ENCODE data around the gene TFAP2E.
"Not testable (repeated sequence)": the region's sequence is repeated elsewhere in the genome, so short reads cannot be mapped to it uniquely, and the experiment has no call there.

The TFAP2E gene

GRCh38 chr1:35567947-35568558 is 5.1 kb upstream of the TFAP2E start:
- H3K9ac ChIP-seq (ENCODE audit: low read depth, low read length), result no peak overlapping the region
- H3K36me3 ChIP-seq (ENCODE audit: control insufficient read depth, insufficient read depth, low read length), result peaks cover 21% of the 10 kb centered on the region
- H3K9me3 ChIP-seq (ENCODE audit: control insufficient read depth, insufficient read depth, low read length), result no peaks in the 10 kb centered on the region
- no peak overlapping the region for H3K4me3 ChIP-seq (ENCODE audit: low read depth, low read length)
- no peaks in the 10 kb centered on the region for H3K4me1 ChIP-seq (ENCODE audit: control insufficient read depth, insufficient read depth, low read length)
- peaks cover 51% of the 10 kb centered on the region for H3K27me3 ChIP-seq (ENCODE audit: control insufficient read depth, insufficient read depth, low read length)

DNA sequence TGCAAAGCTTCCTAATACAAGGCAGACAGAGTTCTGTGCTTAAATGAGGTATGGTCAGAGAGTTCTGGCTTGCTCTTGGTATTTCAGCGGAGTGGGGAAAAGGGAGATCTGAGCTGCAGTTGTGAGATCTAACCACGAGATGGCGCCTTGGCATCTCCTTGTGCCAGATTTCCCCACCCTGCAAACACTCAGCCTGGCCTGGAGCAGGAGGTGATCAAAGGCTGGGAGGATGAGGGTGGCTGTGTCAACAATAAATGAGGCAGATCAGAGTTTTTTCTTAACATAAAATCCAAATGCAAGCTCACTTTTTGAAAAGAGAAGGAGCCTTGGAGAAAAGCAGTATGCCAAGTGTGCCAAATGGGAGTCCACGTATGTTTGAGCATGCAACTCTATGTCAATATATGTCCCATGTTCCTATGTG is 4.1 kb upstream of the TFAP2E start:
- Histone ChIP-seq H3K36me3 (ENCODE audit: control insufficient read depth, insufficient read depth, low read length) (peaks cover 16% of the 10 kb centered on the region), H3K4me3 (ENCODE audit: low read depth, low read length) (no peak overlapping the region), H3K27me3 (ENCODE audit: control insufficient read depth, insufficient read depth, low read length) (peaks cover 60% of the 10 kb centered on the region), H3K4me1 (ENCODE audit: control insufficient read depth, insufficient read depth, low read length) (no peaks in the 10 kb centered on the region), H3K9ac (ENCODE audit: low read depth, low read length) (no peak overlapping the region), H3K9me3 (ENCODE audit: control insufficient read depth, insufficient read depth, low read length) (no peaks in the 10 kb centered on the region)

DNA sequence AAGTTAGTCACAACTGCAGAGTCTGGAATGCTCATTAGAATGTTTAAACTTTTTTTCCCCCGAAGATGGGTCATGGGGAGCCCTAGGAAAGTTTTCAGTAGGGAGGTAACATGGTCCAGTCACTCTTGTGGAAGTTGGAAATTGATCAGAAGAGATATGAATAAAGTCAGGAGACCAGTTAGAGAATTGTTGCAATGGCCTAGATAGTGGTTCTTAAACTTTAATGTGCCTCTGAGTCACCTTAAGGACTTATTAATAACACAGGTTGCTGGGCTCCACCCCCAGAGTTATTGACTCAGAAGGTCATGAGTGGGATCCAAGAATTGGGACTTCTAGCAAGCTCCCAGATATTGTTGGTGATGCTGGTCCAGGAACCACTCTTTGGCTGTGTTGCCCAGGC is 3.2 kb upstream of the TFAP2E start:
- Histone ChIP-seq H3K4me1 (ENCODE audit: control insufficient read depth, insufficient read depth, low read length) (no peaks in the 10 kb centered on the region), H3K9ac (ENCODE audit: low read depth, low read length) (no peak overlapping the region), H3K4me3 (ENCODE audit: low read depth, low read length) (no peak overlapping the region), H3K36me3 (ENCODE audit: control insufficient read depth, insufficient read depth, low read length) (peaks cover 12% of the 10 kb centered on the region), H3K9me3 (ENCODE audit: control insufficient read depth, insufficient read depth, low read length) (no peaks in the 10 kb centered on the region), H3K27me3 (ENCODE audit: control insufficient read depth, insufficient read depth, low read length) (peaks cover 70% of the 10 kb centered on the region)

- H3K36me3 ChIP-seq (ENCODE audit: control insufficient read depth, insufficient read depth, low read length), result peaks cover 4% of the 10 kb centered on the region
- no peak overlapping the region for H3K9ac ChIP-seq (ENCODE audit: low read depth, low read length)
- H3K4me1 ChIP-seq (ENCODE audit: control insufficient read depth, insufficient read depth, low read length), result no peaks in the 10 kb centered on the region
- H3K27me3 ChIP-seq (ENCODE audit: control insufficient read depth, insufficient read depth, low read length), result peaks cover 77% of the 10 kb centered on the region
- H3K9me3 ChIP-seq (ENCODE audit: control insufficient read depth, insufficient read depth, low read length), result no peaks in the 10 kb centered on the region
- H3K4me3 ChIP-seq (ENCODE audit: low read depth, low read length), result no peak overlapping the region
These were observed 2.5 kb upstream of the TFAP2E start for GRCh38 chr1:35570589-35571137.

DNA sequence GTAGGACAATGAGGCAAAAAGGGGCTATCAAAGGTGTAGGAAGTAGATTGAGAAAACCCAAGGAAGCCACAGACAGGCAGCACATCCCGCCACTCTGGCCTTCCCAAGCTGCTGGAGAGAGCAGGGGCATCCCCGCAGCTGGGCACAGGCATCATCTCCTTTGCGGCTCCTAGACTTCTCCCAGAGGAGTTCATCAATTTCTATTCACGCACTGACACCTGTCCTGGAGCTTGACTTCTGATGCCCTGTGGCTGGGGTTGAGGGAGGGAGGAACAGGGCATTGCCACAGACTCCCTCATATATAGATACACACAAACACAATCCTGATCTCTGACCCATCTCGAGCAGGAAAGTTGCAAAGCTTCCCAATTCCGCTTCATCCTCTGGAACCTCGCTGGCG is 1.9 kb upstream of the TFAP2E start:
- H3K9me3 ChIP-seq (ENCODE audit: control insufficient read depth, insufficient read depth, low read length), result no peaks in the 10 kb centered on the region
- H3K27me3 ChIP-seq (ENCODE audit: control insufficient read depth, insufficient read depth, low read length), result peaks cover 83% of the 10 kb centered on the region
- H3K9ac ChIP-seq (ENCODE audit: low read depth, low read length), result no peak overlapping the region
- H3K4me3 ChIP-seq (ENCODE audit: low read depth, low read length), result no peak overlapping the region
- H3K36me3 ChIP-seq (ENCODE audit: control insufficient read depth, insufficient read depth, low read length), result peaks cover 4% of the 10 kb centered on the region
- peaks cover 1% of the 10 kb centered on the region for H3K4me1 ChIP-seq (ENCODE audit: control insufficient read depth, insufficient read depth, low read length)

- peak overlapping the region; percentile 58 for H3K4me3 ChIP-seq (ENCODE audit: low read depth, low read length)
- H3K9me3 ChIP-seq (ENCODE audit: control insufficient read depth, insufficient read depth, low read length), result no peaks in the 10 kb centered on the region
- no peak overlapping the region for H3K9ac ChIP-seq (ENCODE audit: low read depth, low read length)
- H3K4me1 ChIP-seq (ENCODE audit: control insufficient read depth, insufficient read depth, low read length), result peaks cover 3% of the 10 kb centered on the region
- no peaks in the 10 kb centered on the region for H3K36me3 ChIP-seq (ENCODE audit: control insufficient read depth, insufficient read depth, low read length)
- peaks cover 92% of the 10 kb centered on the region for H3K27me3 ChIP-seq (ENCODE audit: control insufficient read depth, insufficient read depth, low read length)
These were observed 818 bp upstream of the TFAP2E start for GRCh38 chr1:35572296-35572695.

DNA sequence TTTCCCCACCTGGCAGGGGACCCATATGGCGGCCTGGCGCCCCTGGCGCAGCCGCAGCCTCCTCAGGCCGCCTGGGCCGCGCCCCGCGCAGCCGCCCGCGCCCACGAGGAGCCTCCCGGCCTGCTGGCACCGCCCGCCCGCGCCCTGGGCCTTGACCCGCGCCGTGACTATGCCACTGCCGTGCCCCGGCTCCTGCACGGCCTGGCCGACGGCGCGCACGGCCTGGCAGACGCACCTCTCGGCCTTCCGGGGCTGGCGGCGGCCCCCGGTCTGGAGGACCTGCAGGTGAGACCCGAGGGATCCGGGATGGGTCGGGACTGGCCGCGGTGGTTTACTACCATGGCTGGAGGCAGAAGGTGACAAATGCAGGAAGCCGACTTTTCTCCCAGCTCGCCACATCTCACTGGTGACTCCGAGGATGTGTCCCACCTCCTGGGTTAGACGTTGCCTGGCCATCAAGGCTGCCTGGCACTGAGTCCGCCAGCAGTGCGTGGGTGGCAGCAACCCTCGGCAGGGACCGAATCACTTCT is 1.1 kb downstream of the TFAP2E start:
- Histone ChIP-seq H3K9ac (ENCODE audit: low read depth, low read length) (no peak overlapping the region), H3K4me3 (ENCODE audit: low read depth, low read length) (peak overlapping the region; percentile 28), H3K9me3 (ENCODE audit: control insufficient read depth, insufficient read depth, low read length) (no peaks in the 10 kb centered on the region), H3K27me3 (ENCODE audit: control insufficient read depth, insufficient read depth, low read length) (peaks cover 94% of the 10 kb centered on the region), H3K36me3 (ENCODE audit: control insufficient read depth, insufficient read depth, low read length) (no peaks in the 10 kb centered on the region), H3K4me1 (ENCODE audit: control insufficient read depth, insufficient read depth, low read length) (peaks cover 3% of the 10 kb centered on the region)

GRCh38 chr1:35574655-35575415 is 1.7 kb downstream of the TFAP2E start:
- peaks cover 3% of the 10 kb centered on the region for H3K4me1 ChIP-seq (ENCODE audit: control insufficient read depth, insufficient read depth, low read length)
- no peak overlapping the region for H3K9ac ChIP-seq (ENCODE audit: low read depth, low read length)

GRCh38 chr1:35575416-35575958 is 2.4 kb downstream of the TFAP2E start:
- peaks cover 3% of the 10 kb centered on the region for H3K4me1 ChIP-seq (ENCODE audit: control insufficient read depth, insufficient read depth, low read length)
- H3K4me3 ChIP-seq (ENCODE audit: low read depth, low read length), result peak overlapping the region; percentile 28
- no peaks in the 10 kb centered on the region for H3K36me3 ChIP-seq (ENCODE audit: control insufficient read depth, insufficient read depth, low read length)
- H3K9me3 ChIP-seq (ENCODE audit: control insufficient read depth, insufficient read depth, low read length), result no peaks in the 10 kb centered on the region
- no peak overlapping the region for H3K9ac ChIP-seq (ENCODE audit: low read depth, low read length)
- peaks cover 86% of the 10 kb centered on the region for H3K27me3 ChIP-seq (ENCODE audit: control insufficient read depth, insufficient read depth, low read length)

More at GRCh38 chr1:35574655-35575415, 1.7 kb downstream of the TFAP2E start:
- Histone ChIP-seq H3K36me3 (ENCODE audit: control insufficient read depth, insufficient read depth, low read length) (no peaks in the 10 kb centered on the region), H3K4me3 (ENCODE audit: low read depth, low read length) (peak overlapping the region; percentile 28), H3K9me3 (ENCODE audit: control insufficient read depth, insufficient read depth, low read length) (no peaks in the 10 kb centered on the region), H3K27me3 (ENCODE audit: control insufficient read depth, insufficient read depth, low read length) (peaks cover 93% of the 10 kb centered on the region)

DNA sequence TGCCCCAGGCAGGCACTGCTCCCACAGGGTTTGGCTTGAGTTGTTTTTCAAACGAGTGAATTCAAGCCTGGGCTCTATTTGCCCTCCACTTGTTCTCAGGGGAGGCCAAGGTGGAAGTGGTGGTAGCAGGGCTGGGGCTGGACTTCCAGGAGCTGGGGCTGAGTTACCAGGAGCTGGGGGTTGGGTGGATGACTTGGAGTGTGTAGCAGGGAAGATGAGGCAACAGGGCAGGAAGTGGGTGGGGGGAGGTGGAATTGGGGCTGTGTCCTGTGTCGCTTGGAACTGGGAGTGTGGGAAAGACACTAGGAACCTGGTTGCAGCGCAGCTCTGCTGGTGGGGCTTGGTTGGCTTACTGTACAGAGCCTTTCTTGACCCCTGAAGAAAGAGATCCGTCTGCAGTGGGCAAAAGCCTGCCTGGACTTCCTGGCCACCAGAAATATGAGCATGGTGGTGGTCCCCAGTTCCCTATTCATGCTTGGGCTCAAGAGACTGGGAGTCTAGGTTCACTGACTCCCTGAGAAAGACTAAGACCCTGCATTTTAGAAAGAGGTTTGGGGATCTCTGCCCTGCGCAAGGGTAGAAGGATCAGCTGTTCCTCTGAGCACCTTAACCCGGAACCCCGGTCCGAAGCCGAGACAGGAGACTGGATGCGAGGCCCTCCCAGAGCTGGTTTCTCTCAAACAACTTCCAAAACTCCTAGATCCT is 3.1 kb downstream of the TFAP2E start:
- H3K9me3 ChIP-seq (ENCODE audit: control insufficient read depth, insufficient read depth, low read length), result no peaks in the 10 kb centered on the region
- H3K9ac ChIP-seq (ENCODE audit: low read depth, low read length), result no peak overlapping the region
- peaks cover 83% of the 10 kb centered on the region for H3K27me3 ChIP-seq (ENCODE audit: control insufficient read depth, insufficient read depth, low read length)
- H3K4me1 ChIP-seq (ENCODE audit: control insufficient read depth, insufficient read depth, low read length), result peaks cover 3% of the 10 kb centered on the region
- peak overlapping the region; percentile 43 for H3K4me3 ChIP-seq (ENCODE audit: low read depth, low read length)
- H3K36me3 ChIP-seq (ENCODE audit: control insufficient read depth, insufficient read depth, low read length), result no peaks in the 10 kb centered on the region

DNA sequence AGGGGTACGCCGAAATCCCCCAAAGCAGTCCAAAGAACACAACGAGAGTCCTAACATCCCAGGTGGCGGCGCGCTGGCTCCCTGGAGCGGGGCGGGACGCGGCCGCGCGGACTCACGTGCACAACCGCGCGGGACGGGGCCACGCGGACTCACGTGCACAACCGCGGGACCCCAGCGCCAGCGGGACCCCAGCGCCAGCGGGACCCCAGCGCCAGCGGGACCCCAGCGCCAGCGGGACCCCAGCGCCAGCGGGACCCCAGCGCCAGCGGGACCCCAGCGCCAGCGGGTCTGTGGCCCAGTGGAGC is 3.6 kb downstream of the TFAP2E start:
- not testable (repeated sequence) for H3K36me3 ChIP-seq (ENCODE audit: control insufficient read depth, insufficient read depth, low read length); H3K4me1 ChIP-seq (ENCODE audit: control insufficient read depth, insufficient read depth, low read length); H3K9me3 ChIP-seq (ENCODE audit: control insufficient read depth, insufficient read depth, low read length); H3K9ac ChIP-seq (ENCODE audit: low read depth, low read length)
- Histone ChIP-seq H3K4me3 (ENCODE audit: low read depth, low read length) (peak overlapping the region; percentile 76), H3K27me3 (ENCODE audit: control insufficient read depth, insufficient read depth, low read length) (peaks cover 80% of the 10 kb centered on the region)

All from iPS-15b (cell line).